Neutrophil (primary cell): Measurements from ENCODE around the gene VPS25.

Source experiments
- H3K27ac ChIP-seq: fragments of 200-600 bp; sonication (generic); 2 replicates; pipeline ENCODE4 v1.5.1; 2016; ENCODE audit warnings: mild to moderate bottlenecking, moderate library complexity
- H3K27me3 ChIP-seq: fragments of 200-600 bp; sonication (generic); 2 replicates; pipeline ENCODE4 v1.6.0; 2016; ENCODE audit warnings: mild to moderate bottlenecking
- H3K36me3 ChIP-seq: fragments of 200-600 bp; sonication (generic); 2 replicates; pipeline ENCODE4 v1.5.1; 2017
- H3K4me1 ChIP-seq, 2 experiments: fragments of 200-600 bp in 1 of 2; sonication (generic) in 1 of 2; 1 replicate in 1 of 2; 2 replicates in 1 of 2; pipeline versions ENCODE4 v1.5.1 to v1.6.1; 2013 to 2016; ENCODE audit warnings: low read depth in 1 of 2, low read length in 1 of 2, mild to moderate bottlenecking in 1 of 2, moderate library complexity in 1 of 2; ENCODE audit not compliant: control insufficient read depth in 1 of 2, insufficient read depth in 1 of 2
- H3K4me3 ChIP-seq, 2 experiments: fragments of 200-600 bp in 1 of 2; sonication (generic) in 1 of 2; 1 replicate in 1 of 2; 2 replicates in 1 of 2; pipeline ENCODE4 v1.5.1; 2013 to 2016; ENCODE audit warnings: low read depth in 1 of 2, low read length in 1 of 2, mild to moderate bottlenecking in 1 of 2, moderate library complexity in 1 of 2
- H3K9me3 ChIP-seq: fragments of 200-600 bp; sonication (generic); 2 replicates; pipeline ENCODE4 v1.5.1; 2016
- CTCF ChIP-seq: fragments of 200-600 bp; sonication (generic); IDR thresholded peaks from 2 replicates; pipeline ENCODE4 v1.5.1; 2016; ENCODE audit warnings: antibody characterized with exemption

VPS25 gene

GRCh38 chr17:42827472-42827871, 54.2 kb downstream of the VPS25 start:
- peaks cover 24% of the 10 kb centered on the region for H3K27me3 ChIP-seq
- no peaks in the 10 kb centered on the region for H3K9me3 ChIP-seq
- TF ChIP-seq CTCF = no peak
- H3K4me1 ChIP-seq = peaks cover 13 to 17% of the 10 kb centered on the region in 2 experiments
- H3K27ac ChIP-seq = no peak overlapping the region
- H3K36me3 ChIP-seq = no peaks in the 10 kb centered on the region
- H3K4me3 ChIP-seq = no peak overlapping the region
